ENCODE data around the gene CD4.

The CD4 gene

DNA sequence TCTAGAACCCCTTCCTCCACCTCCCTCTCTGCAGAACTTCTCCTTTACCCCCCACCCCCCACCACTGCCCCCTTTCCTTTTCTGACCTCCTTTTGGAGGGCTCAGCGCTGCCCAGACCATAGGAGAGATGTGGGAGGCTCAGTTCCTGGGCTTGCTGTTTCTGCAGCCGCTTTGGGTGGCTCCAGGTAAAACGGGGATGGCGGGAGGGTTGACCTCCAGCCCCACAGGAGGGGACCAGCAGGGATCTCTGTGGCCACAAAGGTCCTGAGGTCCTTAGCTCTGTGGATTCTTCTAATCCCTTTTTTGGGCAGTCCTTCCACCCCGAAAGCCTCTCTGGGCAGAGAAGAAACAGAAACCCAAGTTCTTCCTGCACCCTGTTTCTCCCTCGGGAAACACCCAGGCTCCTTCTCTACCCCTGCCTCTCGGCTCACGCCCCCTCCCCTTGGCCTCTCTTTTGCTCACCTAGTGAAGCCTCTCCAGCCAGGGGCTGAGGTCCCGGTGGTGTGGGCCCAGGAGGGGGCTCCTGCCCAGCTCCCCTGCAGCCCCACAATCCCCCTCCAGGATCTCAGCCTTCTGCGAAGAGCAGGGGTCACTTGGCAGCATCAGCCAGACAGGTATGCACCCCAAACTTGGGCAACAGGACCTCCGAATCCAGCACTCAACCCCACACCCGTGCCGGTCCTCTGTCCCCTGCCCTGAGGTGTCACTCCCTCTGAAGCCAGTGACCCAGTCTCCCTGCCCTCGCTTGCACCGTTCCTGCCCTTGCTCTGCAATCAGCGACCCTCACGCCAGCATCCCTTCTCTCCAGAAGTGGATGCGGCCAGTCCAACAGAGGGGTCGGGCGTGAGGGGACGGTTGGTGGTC is 16.4 kb upstream of the CD4 start:
- TF ChIP-seq CTCF (IDR thresholded peaks at IDR 0.05; ENCODE audit: low read depth, low read length): no peak
- no peak for DNase-seq (ENCODE audit: low read depth, low spot score)
- in situ Hi-C loops (cut with HindIII; ENCODE audit: low sequenced_read_pairs): no loop called here
- no peak overlapping the region for H3K4me3 ChIP-seq (ENCODE audit: low read depth, low read length)

DNA sequence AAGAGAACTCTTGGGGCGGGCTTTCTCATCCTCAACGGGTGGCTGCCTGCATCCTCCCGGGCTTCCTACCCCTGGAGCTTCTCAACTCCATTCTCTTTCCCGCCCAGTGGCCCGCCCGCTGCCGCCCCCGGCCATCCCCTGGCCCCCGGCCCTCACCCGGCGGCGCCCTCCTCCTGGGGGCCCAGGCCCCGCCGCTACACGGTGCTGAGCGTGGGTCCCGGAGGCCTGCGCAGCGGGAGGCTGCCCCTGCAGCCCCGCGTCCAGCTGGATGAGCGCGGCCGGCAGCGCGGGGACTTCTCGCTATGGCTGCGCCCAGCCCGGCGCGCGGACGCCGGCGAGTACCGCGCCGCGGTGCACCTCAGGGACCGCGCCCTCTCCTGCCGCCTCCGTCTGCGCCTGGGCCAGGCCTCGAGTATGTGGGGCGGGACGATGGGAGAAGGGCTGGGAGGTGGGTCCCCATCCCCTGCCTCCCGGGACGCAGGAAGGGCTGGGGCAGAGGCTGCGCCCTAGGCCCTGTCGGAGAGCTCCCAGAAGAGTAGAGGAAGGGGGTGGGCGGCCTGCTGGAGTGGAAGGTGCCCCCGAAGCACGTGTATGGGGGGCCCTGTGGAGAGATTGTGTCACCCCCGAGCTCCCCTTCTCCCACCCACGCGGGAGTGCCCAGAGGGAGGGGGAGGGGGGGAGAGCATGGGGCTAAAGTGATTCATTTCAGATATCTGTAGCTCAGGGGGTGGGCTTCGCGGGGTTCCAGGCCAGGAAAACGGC is 15.6 kb upstream of the CD4 start:
- H3K4me3 ChIP-seq (ENCODE audit: low read depth, low read length): no peak overlapping the region
- DNase-seq (ENCODE audit: low read depth, low spot score): no peak
- no peak for TF ChIP-seq CTCF (IDR thresholded peaks at IDR 0.05; ENCODE audit: low read depth, low read length)
- in situ Hi-C loops (cut with HindIII; ENCODE audit: low sequenced_read_pairs): no loop called here

GRCh38 chr12:6774499-6775062 is 14.7 kb upstream of the CD4 start:
- in situ Hi-C loops (cut with HindIII; ENCODE audit: low sequenced_read_pairs): no loop called here
- TF ChIP-seq CTCF (IDR thresholded peaks at IDR 0.05; ENCODE audit: low read depth, low read length): no peak
- H3K4me3 ChIP-seq (ENCODE audit: low read depth, low read length): no peak overlapping the region
- DNase-seq (ENCODE audit: low read depth, low spot score): no peak

DNA sequence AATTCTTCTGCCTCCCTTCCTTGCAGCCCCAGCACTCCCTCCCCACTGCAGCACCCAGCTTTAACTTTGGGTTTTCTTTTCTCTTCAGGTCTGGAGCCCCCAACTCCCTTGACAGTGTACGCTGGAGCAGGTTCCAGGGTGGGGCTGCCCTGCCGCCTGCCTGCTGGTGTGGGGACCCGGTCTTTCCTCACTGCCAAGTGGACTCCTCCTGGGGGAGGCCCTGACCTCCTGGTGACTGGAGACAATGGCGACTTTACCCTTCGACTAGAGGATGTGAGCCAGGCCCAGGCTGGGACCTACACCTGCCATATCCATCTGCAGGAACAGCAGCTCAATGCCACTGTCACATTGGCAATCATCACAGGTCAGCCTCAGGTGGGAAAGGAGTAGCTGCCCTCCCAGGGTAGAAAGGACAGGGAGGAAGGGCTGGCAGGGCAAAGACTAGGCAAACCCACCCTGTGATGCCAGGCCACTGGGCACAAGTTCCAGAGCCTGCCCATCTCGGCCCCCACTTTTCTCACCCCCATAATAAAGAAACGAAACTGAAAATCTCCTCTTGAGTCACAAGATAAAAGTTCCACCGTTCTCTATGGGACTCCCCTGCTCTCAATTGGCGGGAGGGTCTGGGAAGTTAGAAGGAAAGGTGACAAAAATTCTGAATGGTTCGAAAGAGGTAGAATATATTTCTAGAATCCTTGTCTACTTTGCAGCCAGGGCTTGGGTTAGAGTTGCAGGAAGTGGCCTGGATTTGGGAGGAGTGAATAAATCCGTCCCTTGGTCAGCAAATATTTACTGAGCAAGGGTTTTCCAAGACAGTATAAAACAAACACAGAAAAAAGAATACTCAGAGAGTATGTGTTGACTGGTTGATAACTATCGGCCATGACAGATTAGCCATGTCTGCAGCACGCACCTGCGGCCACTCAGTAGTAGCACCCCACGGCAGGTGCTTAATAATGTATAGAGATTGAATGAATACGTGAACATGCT is 13.8 kb upstream of the CD4 start:
- no peak overlapping the region for H3K4me3 ChIP-seq (ENCODE audit: low read depth, low read length)
- in situ Hi-C loops (cut with HindIII; ENCODE audit: low sequenced_read_pairs): no loop called here
- DNase-seq (ENCODE audit: low read depth, low spot score): no peak
- TF ChIP-seq CTCF (IDR thresholded peaks at IDR 0.05; ENCODE audit: low read depth, low read length): no peak

GRCh38 chr12:6777386-6777785 is 11.9 kb upstream of the CD4 start:
- TF ChIP-seq CTCF (IDR thresholded peaks at IDR 0.05; ENCODE audit: low read depth, low read length): no peak
- H3K4me3 ChIP-seq (ENCODE audit: low read depth, low read length): no peak overlapping the region
- in situ Hi-C loops (cut with HindIII; ENCODE audit: low sequenced_read_pairs): no loop called here
- no peak for DNase-seq (ENCODE audit: low read depth, low spot score)

DNA sequence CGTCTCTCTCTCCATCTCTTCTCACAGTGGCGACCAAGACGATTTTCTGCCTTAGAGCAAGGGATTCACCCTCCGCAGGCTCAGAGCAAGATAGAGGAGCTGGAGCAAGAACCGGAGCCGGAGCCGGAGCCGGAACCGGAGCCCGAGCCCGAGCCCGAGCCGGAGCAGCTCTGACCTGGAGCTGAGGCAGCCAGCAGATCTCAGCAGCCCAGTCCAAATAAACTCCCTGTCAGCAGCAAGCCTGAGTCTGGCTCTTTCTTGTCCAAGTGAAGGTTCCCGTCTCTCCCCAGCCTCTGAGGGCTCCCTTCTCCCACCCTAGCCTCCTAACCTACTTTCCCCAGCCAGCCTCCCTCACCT is 11.1 kb upstream of the CD4 start:
- DNase-seq (ENCODE audit: low read depth, low spot score): no peak
- no peak for TF ChIP-seq CTCF (IDR thresholded peaks at IDR 0.05; ENCODE audit: low read depth, low read length)
- peak overlapping the region; percentile 34 for H3K4me3 ChIP-seq (ENCODE audit: low read depth, low read length)
- in situ Hi-C loops (cut with HindIII; ENCODE audit: low sequenced_read_pairs): no loop called here
